Measurements from ENCODE around the gene APOC4.
"Not testable (repeated sequence)": the region's sequence is repeated elsewhere in the genome, so short reads cannot be mapped to it uniquely, and the experiment has no call there.

Gene APOC4

DNA sequence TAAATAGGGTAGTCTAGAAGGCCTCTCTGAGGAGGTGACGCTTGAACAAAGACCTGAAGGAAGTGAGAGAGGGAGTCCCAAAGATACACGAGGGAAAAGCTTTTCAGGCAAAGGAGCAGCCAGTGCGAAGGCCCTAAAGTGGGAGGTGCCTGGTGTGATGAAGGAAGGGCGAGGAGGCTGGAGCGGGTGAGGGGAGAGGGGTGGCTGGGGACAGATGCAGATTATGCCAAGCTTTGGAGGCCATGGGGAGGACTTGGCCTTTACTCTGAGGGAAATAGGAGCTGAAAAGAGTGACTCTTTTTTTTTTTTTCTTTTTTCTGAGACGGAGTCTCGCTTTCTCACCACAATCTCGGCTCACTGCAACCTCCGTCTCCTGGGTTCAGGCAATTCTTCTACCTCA, 16.1 kb downstream of the APOC4 start:
- DNase-seq (ENCODE audit: low read depth) = no peak

DNA sequence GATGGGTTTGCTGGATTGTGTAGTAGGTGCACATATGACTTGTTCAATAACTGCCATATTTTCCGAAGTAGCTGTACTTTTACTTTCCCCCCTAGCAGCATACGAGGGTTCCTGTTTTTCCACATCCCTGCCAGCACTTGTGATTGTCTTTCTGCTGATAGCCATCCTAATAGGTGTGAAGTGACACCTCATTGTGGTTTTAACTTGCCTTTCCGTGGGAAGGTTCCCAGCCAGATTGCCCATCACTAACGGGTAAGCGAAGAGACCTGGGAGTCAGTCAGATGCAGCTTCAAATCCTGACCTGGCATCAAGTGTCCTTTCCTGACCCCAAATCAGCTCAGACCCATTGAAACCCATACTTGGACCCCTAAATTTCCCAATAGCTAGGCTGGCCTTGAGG, 17.7 kb downstream of the APOC4 start:
- no peak for DNase-seq (ENCODE audit: low read depth)

DNA sequence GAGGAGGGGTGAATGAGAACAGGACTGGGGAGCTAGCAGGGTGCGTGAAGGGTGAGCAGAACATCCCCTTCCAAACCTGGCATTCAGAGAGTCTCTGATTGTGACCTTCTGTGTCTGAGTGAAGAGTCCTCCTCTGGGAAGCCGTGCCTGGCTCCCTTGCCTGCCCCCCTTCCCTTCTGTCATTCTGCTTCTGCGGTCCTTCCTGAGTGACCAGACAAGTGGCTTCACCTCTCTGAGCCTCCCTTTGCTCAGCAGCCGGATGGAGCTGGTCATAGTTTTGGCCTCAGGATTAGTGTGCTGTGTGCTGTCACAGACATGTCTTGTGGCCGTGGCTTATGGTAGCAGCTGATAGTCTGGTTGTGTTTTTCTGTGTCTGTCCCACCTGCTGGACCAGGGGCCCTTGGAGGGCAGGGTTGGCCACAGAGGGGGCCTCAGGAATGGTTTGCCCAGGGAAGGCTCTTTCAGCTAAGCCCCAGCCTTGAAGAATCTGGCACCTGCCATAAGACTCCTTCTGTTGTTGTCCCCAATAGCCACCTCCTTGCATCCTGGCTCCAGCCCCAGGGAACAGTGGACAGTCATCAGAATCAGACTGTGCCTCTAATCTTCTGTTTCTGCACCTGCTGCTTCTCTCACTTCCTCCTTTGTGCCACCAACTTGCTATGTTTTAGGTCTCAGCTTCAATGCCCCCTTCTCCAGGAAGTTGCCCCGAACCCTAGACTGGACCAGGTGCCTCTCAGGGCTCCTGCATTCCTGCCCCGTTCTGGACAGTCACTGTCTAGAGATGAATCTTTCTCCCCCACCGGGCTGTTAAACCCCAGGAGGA, 19.1 kb downstream of the APOC4 start:
- DNase-seq (ENCODE audit: low read depth) = no peak

DNA sequence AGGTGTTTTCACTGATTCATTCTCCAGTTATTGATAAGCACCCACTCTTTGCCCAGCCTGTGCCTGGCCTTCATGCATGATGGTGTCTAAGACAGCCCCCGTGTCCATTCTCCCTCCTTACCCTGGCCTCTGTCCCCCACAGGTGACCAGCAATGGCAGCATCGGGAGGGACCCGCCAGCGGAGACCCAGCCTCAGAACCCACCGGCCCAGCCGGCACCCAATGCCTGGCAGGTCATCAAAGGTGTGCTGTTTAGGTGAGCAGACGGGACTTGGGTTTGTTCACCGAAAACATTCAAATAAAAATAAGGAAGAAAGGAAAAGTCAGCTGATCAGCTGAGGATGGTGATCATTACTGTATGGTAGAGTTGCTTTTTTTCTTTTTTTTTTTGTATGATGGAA, 19.8 kb downstream of the APOC4 start:
- DNase-seq (ENCODE audit: low read depth) = no peak

DNA sequence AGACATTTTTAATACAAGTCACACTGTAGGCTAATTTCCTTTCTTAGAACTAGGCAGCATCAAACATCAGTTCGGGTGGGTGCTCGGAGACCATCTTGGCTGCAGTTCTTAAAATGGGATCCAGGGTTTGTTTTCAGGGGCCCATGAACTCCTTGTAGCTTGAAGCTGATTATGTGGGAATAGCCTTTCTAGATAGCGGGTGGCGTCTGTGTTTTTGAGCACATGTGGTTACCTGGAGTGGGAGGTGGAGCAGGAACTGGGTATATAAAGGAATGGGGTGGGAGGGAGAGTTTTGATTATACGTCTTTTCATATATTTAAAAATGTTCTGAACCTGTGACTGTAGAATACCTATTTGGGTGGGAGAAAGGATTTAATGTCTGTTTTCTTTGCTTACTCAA, 26.1 kb downstream of the APOC4 start:
- no peak for DNase-seq (ENCODE audit: low read depth)

DNA sequence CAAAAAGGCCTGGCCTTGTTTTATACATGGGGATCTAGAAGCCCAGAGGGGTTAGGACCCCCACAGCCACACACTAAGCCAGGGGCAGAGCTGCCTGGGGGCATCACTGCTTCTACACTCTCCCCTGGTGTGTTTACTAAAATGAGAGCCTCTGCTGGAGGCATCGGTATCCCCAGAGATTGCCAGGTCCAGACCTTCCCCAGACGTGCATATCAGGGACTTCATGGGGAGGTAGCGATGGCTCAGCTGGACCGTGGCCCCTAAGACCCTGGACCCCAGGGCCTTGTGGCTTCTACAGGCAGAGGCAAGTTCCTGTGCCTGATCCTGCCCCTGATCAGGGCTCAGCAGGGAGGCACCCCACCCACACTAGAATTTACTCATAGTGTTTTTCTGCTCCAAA, 26.6 kb downstream of the APOC4 start:
- DNase-seq (ENCODE audit: low read depth) = no peak

DNA sequence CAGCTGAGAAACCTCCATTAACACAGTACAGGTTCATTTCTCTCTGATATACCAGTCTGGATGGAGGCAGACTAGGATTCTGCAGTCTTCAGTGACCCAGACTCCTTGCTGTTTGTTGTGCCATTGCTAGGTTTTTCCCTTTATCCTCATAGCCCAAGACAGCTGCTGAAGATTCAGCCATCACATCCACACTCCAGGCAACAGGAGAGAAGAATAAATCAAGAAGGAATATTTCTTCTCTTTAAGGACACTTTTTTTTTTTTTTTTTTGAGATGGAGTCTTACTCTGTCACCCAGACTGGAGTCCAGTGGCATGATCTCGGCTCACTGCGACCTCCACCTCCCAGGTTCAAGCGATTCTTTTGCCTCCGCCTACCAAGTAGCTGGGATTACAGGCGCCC, 27.4 kb downstream of the APOC4 start:
- DNase-seq (ENCODE audit: low read depth) = no peak

DNA sequence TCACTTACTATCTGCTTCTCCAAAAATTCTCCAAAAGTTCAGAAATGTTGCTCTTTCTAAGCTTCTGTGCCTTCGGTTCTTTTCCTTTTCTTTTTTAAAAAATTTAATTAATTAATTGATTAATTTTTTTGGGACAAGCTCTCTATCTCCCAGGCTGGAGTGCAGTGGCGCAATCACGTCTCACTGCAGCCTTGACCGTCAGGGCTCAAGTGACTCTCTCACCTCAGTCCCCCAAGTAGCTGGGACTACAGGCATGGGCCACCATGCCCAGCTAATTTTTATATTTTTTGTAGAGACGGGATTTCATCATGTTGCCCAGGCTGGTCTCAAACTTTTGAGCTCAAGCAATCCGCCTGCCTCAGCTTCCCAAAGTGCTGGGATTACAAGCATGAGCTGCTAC, 29.4 kb downstream of the APOC4 start:
- DNase-seq (ENCODE audit: low read depth) = not testable (repeated sequence)

DNA sequence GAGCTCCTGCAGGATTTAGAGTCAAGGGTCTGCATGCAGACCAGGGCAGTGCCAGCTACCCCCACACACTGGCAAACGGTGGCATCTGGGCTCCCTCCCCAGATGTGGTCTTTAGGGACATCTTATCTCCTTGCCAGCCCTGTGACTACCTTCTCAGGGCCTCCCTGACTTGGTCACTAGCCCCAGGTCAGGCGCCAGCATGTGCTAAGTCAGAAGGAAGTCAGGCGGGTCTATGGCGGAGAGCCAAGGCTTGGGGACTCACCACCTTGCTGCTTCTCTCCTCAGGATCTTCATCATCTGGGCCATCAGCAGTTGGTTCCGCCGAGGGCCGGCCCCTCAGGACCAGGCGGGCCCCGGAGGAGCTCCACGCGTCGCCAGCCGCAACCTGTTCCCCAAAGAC, 30.8 kb downstream of the APOC4 start:
- DNase-seq (ENCODE audit: low read depth) = no peak

DNA sequence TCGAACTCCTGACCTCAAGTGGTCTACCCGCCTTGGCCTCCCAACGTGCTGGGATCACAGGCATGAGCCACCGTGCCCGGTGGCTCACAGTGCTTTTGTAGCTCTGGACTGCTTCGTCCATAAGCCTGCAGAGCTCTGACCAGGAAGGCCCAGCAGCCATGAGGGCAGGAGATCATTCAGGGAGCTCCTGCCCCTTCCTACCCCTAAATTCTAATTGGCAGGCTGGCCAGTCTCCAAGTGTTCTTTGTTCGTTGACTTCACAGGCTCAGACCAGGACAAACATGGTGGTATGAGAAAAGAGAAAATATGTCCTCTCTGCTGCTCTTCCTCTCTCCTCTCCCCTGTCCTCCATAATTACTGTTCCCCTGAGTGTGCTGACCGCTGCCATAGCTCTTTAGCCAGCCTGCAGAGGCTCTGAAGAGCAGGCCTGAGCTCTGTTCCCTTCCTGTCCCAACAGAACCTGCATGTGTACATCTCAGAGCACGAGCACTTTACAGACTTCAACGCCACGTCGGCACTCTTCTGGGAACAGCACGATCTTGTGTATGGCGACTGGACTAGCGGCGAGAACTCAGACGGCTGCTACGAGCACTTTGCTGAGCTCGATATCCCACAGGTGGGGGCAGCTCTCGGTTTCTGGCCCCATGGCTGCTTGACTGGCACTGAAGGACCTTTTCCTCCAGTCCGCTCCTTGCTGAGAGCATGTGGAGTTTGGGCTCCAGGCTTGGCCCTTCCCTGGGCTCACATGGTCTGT, 32.1 kb downstream of the APOC4 start:
- DNase-seq (ENCODE audit: low read depth) = no peak

DNA sequence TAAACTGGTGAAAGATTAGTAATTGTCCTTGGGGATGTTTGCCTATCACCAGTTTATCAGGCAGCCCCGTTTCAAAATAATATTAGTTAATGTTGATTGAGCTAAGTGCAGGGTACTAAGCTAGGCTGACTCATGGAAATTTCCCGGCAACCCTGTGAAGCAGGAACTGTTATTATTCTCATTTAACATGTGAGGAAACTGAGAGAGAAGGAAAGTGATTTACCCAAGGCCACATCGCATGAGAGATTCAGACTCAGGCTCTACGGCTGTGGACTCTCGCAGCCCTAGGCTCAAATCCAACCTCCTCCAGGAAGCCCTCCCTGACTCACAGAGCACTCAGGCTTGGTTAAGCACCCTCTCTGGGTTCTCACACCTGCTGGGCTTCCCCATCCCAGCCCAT, 32.8 kb downstream of the APOC4 start:
- no peak for DNase-seq (ENCODE audit: low read depth)

DNA sequence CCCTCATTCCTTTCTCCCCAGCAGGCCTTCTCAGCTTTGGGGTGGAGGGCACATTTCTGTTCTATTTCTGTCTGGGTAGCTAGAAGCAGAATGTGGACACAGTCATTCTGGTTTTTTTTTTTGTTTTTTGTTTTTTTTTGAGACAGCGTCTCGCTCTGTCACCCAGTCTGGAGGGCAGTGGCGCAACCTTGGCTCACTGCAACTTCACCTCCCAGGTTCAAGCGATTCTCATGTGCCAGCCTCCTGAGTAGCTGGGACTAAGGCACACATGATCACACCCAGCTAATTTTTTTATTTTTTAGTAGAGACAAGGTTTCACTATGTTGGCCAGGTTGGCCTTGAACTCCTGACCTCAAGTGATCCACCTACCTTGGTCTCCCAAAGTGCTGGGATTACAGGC, 33.4 kb downstream of the APOC4 start:
- DNase-seq (ENCODE audit: low read depth) = no peak

DNA sequence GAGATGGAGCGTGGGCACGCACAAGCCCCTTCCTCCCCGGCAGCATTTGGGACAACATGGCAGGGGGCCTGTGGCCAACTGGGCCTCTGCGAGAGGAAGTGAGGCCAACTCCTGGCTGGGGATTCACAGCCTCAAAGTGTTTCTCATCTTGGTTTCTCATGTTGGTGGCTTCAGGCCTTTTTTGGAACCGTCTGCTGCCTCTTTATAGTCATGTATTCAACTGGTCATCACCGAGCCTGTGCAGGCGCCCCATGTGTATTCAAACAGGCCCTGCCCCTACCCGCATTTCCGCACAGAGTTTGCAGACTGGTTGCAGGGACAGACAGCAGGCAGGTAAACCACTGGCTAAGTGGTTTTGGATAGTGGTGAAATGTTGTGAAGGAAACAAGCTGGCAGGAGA, 42.0 kb downstream of the APOC4 start:
- DNase-seq (ENCODE audit: low read depth) = no peak

DNA sequence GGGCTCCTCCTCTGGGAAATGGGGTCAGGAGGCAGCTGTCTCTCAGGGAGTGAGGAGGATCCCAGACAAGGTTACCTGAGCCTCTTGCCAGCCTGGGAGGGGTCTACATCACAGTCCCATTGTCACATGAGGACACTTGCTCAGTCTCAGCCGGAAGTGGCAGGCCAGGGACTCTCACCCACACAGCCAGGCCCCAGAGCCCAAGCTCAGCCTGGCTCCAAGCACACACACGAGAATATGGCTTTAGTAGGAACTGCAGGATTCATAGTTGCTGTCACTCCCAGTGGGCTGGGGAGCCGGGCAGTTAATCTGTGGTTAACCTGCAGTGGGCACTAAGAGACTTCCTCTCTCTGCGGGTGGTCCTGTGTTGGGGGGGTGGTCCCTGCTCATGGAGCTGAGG, 43.4 kb downstream of the APOC4 start:
- no peak for DNase-seq (ENCODE audit: low read depth)

DNA sequence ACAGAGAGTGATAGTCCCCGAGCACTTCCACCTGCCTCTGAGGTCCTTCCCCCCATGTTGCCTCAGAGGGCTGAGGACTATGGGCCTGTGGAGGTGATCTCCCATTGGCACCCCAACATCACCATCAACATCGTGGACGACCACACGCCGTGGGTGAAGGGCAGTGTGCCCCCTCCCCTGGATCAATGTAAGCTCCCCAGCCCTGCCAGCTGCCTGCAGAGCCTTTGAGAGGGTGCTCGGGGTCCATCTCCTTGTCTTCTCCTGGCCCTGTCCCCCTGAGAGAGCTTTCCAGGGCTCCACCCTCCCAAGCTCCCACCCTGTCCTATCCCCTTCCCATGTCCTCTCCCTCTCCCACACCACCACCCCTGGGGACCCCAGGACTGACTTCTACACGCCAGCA, 44.4 kb downstream of the APOC4 start:
- no peak for DNase-seq (ENCODE audit: low read depth)

DNA sequence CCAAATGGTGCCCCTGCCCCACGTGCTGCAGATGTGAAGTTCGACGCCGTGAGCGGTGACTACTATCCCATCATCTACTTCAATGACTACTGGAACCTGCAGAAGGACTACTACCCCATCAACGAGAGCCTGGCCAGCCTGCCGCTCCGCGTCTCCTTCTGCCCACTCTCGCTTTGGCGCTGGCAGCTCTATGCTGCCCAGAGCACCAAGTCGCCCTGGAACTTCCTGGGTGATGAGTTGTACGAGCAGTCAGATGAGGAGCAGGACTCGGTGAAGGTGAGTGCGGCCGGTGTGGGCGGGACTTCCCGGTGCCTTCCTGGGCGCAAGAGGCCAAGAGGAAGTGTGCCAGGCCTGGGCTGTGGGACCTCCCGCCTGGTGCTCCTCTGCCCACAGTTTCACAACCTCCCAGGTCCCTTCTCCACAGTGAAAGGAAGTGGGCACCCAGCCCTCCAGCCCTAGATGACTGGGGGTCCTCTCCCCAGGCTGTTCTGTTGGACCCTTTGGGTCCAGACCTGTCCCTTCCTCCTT, 45.2 kb downstream of the APOC4 start:
- DNase-seq (ENCODE audit: low read depth) = no peak

DNA sequence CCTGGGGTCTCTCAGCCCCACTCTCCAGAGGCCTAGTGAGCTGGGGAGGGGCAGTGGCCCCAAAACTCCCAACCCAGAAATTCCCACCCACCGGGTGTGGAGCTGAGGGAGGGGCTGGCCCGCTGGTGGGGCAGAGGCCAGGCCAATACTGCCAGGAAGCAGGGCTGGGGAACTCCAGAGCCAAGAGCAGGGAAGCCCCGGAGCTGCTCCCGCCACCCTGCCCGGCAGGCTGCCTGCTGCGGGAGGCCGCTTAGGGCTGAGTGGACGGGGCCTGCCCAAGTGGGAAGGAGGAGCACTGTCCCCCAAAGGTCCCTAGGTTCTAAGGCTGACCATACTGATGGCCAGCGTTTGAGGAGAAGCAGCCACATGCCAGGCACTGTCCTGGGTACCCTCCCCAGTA, 46.2 kb downstream of the APOC4 start:
- no peak for DNase-seq (ENCODE audit: low read depth)

DNA sequence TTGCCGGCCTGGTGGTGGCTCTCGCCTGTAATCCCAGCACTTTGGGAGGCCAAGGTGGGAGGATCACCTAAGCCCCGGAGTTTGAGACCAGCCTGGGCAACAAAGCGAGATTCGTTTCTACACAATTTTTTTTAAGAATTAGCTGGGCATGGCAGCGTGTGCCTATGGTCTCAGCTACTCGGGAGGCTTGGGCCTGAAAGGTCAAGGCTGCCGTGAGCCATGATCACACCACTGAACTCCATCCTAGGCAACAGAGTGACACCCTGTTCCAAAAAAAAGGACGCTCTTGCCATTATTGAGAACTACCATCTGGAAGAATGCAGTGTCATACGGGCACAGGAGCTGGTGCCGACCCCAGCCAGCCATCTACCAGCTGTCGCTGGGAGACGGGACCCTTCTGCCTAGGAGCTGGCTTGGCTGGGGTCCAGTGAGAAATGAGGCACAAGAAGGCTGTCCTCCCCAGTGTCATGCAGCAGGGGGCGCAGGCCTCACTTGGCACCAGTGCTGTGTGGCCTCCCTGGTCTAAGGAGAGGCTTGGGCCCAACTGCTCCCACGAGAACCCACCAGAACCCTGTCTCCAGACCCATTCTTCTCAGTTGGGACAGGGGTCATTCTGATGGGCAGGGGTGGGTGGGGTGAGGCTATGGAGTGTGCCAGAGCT, 47.0 kb downstream of the APOC4 start:
- peak; percentile 34 for DNase-seq (ENCODE audit: low read depth)

DNA sequence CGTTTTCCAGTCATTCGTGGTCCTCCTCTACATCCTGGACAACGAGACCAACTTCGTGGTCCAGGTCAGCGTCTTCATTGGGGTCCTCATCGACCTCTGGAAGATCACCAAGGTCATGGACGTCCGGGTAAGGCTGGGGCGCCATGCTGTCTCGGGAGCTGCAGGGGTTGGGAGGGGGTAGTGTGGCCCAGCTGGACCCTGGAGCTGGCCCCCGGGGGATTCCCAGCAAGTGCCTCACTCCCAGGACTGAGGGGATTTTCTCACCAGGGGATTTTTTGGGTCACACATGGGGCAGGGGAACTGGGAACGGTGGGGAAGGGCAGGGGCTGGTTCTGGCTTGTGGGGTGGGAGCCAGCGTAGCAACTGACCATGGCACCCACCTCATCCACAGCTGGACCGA, 48.4 kb downstream of the APOC4 start:
- no peak for DNase-seq (ENCODE audit: low read depth)

DNA sequence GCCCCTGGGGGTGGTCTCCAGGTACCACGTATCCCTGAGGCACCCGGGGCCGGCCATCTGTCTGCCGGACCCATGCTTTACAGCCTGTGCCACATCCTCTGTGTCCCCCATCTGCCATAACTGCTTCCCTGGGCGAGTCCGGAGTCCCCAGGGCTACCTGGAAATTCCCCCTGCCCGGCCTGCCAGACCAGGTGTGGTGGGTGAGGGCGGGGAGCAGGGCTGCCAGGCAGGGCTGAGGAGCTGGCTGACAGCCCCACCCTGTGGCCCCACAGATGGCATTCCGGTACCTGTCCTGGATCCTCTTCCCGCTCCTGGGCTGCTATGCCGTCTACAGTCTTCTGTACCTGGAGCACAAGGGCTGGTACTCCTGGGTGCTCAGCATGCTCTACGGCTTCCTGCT, 48.9 kb downstream of the APOC4 start:
- no peak for DNase-seq (ENCODE audit: low read depth)

DNA sequence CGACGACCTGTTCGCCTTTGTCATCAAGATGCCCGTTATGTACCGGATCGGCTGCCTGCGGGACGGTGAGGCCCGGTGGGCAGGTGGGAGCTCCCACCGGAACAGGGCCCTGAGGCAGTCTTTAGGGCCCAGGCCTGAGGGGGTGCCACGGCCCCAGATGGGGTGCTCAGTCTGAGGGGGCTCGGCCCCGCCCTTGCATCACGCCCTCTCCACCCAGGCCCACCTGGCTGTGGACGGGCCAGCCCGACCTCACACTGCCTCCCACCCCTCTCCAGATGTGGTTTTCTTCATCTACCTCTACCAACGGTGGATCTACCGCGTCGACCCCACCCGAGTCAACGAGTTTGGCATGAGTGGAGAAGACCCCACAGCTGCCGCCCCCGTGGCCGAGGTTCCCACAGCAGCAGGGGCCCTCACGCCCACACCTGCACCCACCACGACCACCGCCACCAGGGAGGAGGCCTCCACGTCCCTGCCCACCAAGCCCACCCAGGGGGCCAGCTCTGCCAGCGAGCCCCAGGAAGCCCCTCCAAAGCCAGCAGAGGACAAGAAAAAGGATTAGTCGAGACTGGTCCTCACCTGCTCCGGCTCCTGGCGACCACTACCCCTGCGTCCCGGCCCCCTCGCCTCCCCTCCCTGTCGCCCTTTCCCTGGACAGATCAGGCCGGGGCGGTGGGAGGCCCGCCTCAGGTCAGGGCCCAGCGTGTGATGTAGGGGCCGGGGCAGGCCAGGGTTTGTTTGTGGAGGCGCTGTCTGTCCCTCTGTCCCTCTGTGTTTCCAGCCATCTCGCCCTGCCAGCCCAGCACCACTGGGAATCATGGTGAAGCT, 50.5 kb downstream of the APOC4 start:
- no peak for DNase-seq (ENCODE audit: low read depth)

DNA sequence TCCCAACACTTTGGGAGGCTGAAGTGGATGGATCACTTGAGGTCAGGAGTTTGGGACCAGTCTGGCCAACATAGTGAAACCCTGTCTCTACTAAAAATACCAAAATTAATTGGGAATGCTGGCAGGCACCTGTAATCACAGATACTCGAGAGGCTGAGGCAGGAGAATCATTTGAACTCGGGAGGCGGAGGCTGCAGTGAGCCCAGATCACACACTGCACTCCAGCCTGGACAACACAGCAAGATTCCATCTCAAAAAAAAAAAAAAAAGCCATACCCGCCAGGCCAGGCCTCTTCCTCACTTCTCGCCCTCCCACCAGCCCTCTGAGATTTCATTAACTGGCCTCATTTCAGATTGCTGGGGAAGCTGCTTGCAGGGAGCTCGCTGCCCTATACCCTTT, 51.5 kb downstream of the APOC4 start:
- no peak for DNase-seq (ENCODE audit: low read depth)

Measured in stromal cell of bone marrow (primary cell).